HEK293 (cell line): ENCODE measurements around the gene CEP68.
A peak's percentile ranks its signal among the peaks of the same experiment; 100 is the strongest.

Source experiments
- CTCF ChIA-PET: fragments of 350-600 bp; formaldehyde crosslinking; extraction: SDS; loops from one replicate; lab custom pipeline; 2021; ENCODE audit warnings: antibody characterized with exemption; lab: Yijun Ruan, JAX
- POLR2A ChIA-PET: fragments of 300-600 bp; formaldehyde crosslinking; extraction: SDS; loops from one replicate; lab custom pipeline; 2020; ENCODE audit warnings: antibody characterized with exemption, inconsistent platforms; lab: Yijun Ruan, JAX
- H3K27ac ChIP-seq: fragments of 200-500 bp; sonication (Bioruptor generic); 2 replicates; pipeline ENCODE4 v1.5.1; 2014; ENCODE audit warnings: low read depth, low read length, control low read depth, inconsistent platforms; ENCODE audit errors: extremely low read depth
- H3K36me3 ChIP-seq, 2 experiments: fragments of 200-500 bp in 1 of 2; sonication (Bioruptor generic) in 1 of 2; 1 replicate in 1 of 2; 2 replicates in 1 of 2; pipeline ENCODE4 v1.5.1; 2014 to 2017; ENCODE audit warnings: inconsistent platforms in 2 of 2, low read length in 2 of 2; ENCODE audit not compliant: control insufficient read depth in 2 of 2, insufficient read depth in 1 of 2
- H3K4me1 ChIP-seq: fragments of 200-500 bp; sonication (Bioruptor generic); 2 replicates; pipeline ENCODE4 v1.5.1; 2014; ENCODE audit warnings: mild to moderate bottlenecking, low read length, inconsistent platforms; ENCODE audit not compliant: control insufficient read depth, insufficient read depth
- H3K4me3 ChIP-seq: 2 replicates; pipeline ENCODE4 v1.5.1; 2011; ENCODE audit warnings: low read depth, mild to moderate bottlenecking, control low read depth, low read length, moderate library complexity
- H3K9me3 ChIP-seq: fragments of 200-500 bp; sonication (Bioruptor generic); 2 replicates; pipeline ENCODE4 v1.5.1; 2014; ENCODE audit warnings: low read depth, low read length, inconsistent platforms; ENCODE audit not compliant: control insufficient read depth, insufficient read depth
- BCL6B ChIP-seq: fragments of 450-650 bp; formaldehyde crosslinking; IDR thresholded peaks from 2 replicates; pipeline ENCODE4 v1.5.1; 2017; ENCODE audit warnings: missing biosample characterization, missing genetic modification characterization
- EGR2 ChIP-seq: fragments of 450-650 bp; formaldehyde crosslinking; IDR thresholded peaks from 2 replicates; pipeline ENCODE4 v1.5.1; 2016; ENCODE audit warnings: low read depth, missing biosample characterization, missing genetic modification characterization
- FEZF1 ChIP-seq: fragments of 450-650 bp; formaldehyde crosslinking; IDR thresholded peaks from 2 replicates; pipeline ENCODE4 v1.5.1; 2016; ENCODE audit warnings: missing biosample characterization, missing genetic modification characterization
- GLIS2 ChIP-seq: fragments of 450-650 bp; formaldehyde crosslinking; IDR thresholded peaks from 2 replicates; pipeline ENCODE4 v1.5.1; 2016; ENCODE audit warnings: missing biosample characterization, missing genetic modification characterization
- HOXC10 ChIP-seq: sonication (generic); formaldehyde crosslinking; IDR thresholded peaks from 2 replicates; pipeline ENCODE4 v1.8.1; 2023; ENCODE audit warnings: mild to moderate bottlenecking, missing genetic modification reagents
- KLF16 ChIP-seq: fragments of 450-650 bp; formaldehyde crosslinking; IDR thresholded peaks from 2 replicates; pipeline ENCODE4 v1.5.1; 2017; ENCODE audit warnings: missing biosample characterization, missing genetic modification characterization
- RBAK ChIP-seq: fragments of 450-650 bp; formaldehyde crosslinking; IDR thresholded peaks from 2 replicates; pipeline ENCODE4 v1.5.1; 2016; ENCODE audit warnings: missing biosample characterization, missing genetic modification characterization
- ZBTB8A ChIP-seq: fragments of 450-650 bp; formaldehyde crosslinking; IDR thresholded peaks from 2 replicates; pipeline ENCODE4 v1.5.1; 2016; ENCODE audit warnings: missing biosample characterization, missing genetic modification characterization
- ZFHX2 ChIP-seq: fragments of 450-650 bp; formaldehyde crosslinking; conservative IDR thresholded peaks from 2 replicates; pipeline ENCODE4 v1.5.1; 2016; ENCODE audit warnings: missing biosample characterization, missing genetic modification characterization
- ZFP3 ChIP-seq: fragments of 450-650 bp; formaldehyde crosslinking; IDR thresholded peaks from 2 replicates; pipeline ENCODE4 v1.5.1; 2016; ENCODE audit warnings: low read depth, missing biosample characterization, missing genetic modification characterization
- ZIC2 ChIP-seq: fragments of 450-650 bp; formaldehyde crosslinking; IDR thresholded peaks from 2 replicates; pipeline ENCODE4 v1.5.1; 2016; ENCODE audit warnings: missing biosample characterization, missing genetic modification characterization
- ZNF155 ChIP-seq: fragments of 450-650 bp; formaldehyde crosslinking; IDR thresholded peaks from 2 replicates; pipeline ENCODE4 v1.5.1; 2016; ENCODE audit warnings: missing biosample characterization, missing genetic modification characterization
- ZNF211 ChIP-seq: fragments of 450-650 bp; formaldehyde crosslinking; IDR thresholded peaks from 2 replicates; pipeline ENCODE4 v1.5.1; 2016; ENCODE audit warnings: low read depth, missing biosample characterization, missing genetic modification characterization
- ZNF302 ChIP-seq: fragments of 450-650 bp; formaldehyde crosslinking; IDR thresholded peaks from 2 replicates; pipeline ENCODE4 v1.5.1; 2016; ENCODE audit warnings: missing biosample characterization, missing genetic modification characterization, low read depth
- ZNF350 ChIP-seq: fragments of 450-650 bp; formaldehyde crosslinking; IDR thresholded peaks from 2 replicates; pipeline ENCODE4 v1.5.0; 2017; ENCODE audit warnings: missing biosample characterization, mild to moderate bottlenecking, missing genetic modification characterization
- ZNF501 ChIP-seq: fragments of 450-650 bp; formaldehyde crosslinking; IDR thresholded peaks from 2 replicates; pipeline ENCODE4 v1.5.1; 2016; ENCODE audit warnings: missing biosample characterization, missing genetic modification characterization
- ZNF544 ChIP-seq: fragments of 450-650 bp; formaldehyde crosslinking; IDR thresholded peaks from 2 replicates; pipeline ENCODE4 v1.5.0; 2017; ENCODE audit warnings: missing biosample characterization, missing genetic modification characterization
- ZNF558 ChIP-seq: fragments of 450-650 bp; formaldehyde crosslinking; IDR thresholded peaks from 2 replicates; pipeline ENCODE4 v1.5.1; 2016; ENCODE audit warnings: missing biosample characterization, missing genetic modification characterization
- ZNF560 ChIP-seq: fragments of 450-650 bp; formaldehyde crosslinking; IDR thresholded peaks from 2 replicates; pipeline ENCODE4 v1.5.1; 2017; ENCODE audit warnings: missing biosample characterization, missing genetic modification characterization, borderline replicate concordance
- ZNF561 ChIP-seq: fragments of 450-650 bp; IDR thresholded peaks from 2 replicates; pipeline ENCODE4 v1.5.1; 2018; ENCODE audit warnings: missing biosample characterization, missing genetic modification characterization, borderline replicate concordance
- ZNF639 ChIP-seq: fragments of 450-650 bp; formaldehyde crosslinking; IDR thresholded peaks from 2 replicates; pipeline ENCODE4 v1.5.1; 2016; ENCODE audit warnings: missing biosample characterization, missing genetic modification characterization
- ZNF660 ChIP-seq: fragments of 450-650 bp; IDR thresholded peaks from 2 replicates; pipeline ENCODE4 v1.5.1; 2018; ENCODE audit warnings: missing biosample characterization, mild to moderate bottlenecking, missing genetic modification characterization
- ZNF664 ChIP-seq: fragments of 450-650 bp; formaldehyde crosslinking; IDR thresholded peaks from 2 replicates; pipeline ENCODE4 v1.5.1; 2016; ENCODE audit warnings: missing biosample characterization, missing genetic modification characterization
- ZNF837 ChIP-seq: fragments of 450-650 bp; formaldehyde crosslinking; IDR thresholded peaks from 2 replicates; pipeline ENCODE4 v1.5.1; 2016; ENCODE audit warnings: missing biosample characterization, missing genetic modification characterization
- ZSCAN30 ChIP-seq: fragments of 450-650 bp; IDR thresholded peaks from 2 replicates; pipeline ENCODE4 v1.5.1; 2018; ENCODE audit warnings: missing biosample characterization, mild to moderate bottlenecking, missing genetic modification characterization, moderate library complexity
- ZSCAN5A ChIP-seq: fragments of 450-650 bp; formaldehyde crosslinking; IDR thresholded peaks from 2 replicates; pipeline ENCODE4 v1.5.1; 2016; ENCODE audit warnings: missing biosample characterization, missing genetic modification characterization

The CEP68 gene

GRCh38 chr2:65061910-65062339 is 5.7 kb downstream of the CEP68 start:
- peaks cover 8% of the 10 kb centered on the region; the same call in 1 of the 2 replicates for H3K4me1 ChIP-seq
- POLR2A ChIA-PET: interaction anchor here (1.4 kb wide), 1 partner anchor 166 kb away, joined by 3 read pairs; the partner anchor contains the start of gene ACTR2
- CTCF ChIA-PET: interaction anchor here (0.5 to 1.0 kb wide), 3 partner anchors 81 to 144 kb away, joined by 3 to 5 read pairs (median 4); no protein-coding TSS in a partner anchor
- peaks cover 0 to 2% of the 10 kb centered on the region in 2 experiments; a peak in 1 of 3 replicates for H3K36me3 ChIP-seq
- TF ChIP-seq ZNF664 (tag by site-specific recombination): no peak
- TF ChIP-seq ZNF155 (tag by site-specific recombination): no peak
- no peak for TF ChIP-seq BCL6B (tag by site-specific recombination)
- no peak for TF ChIP-seq GLIS2 (tag by site-specific recombination)
- TF ChIP-seq RBAK (tag by site-specific recombination): no peak
- TF ChIP-seq HOXC10 (CRISPR knock-in tag): no peak
- TF ChIP-seq KLF16 (tag by site-specific recombination): no peak
- TF ChIP-seq ZNF501 (tag by site-specific recombination): no peak
- no peak for TF ChIP-seq ZNF544
- TF ChIP-seq ZIC2 (tag by site-specific recombination): no peak
- TF ChIP-seq ZBTB8A: no peak
- no peak for TF ChIP-seq ZFP3
- TF ChIP-seq ZNF350: no peak
- no peak for TF ChIP-seq ZSCAN30
- no peak for TF ChIP-seq ZNF302 (tag by site-specific recombination)
- no peak for TF ChIP-seq ZNF558 (tag by site-specific recombination)
- TF ChIP-seq ZSCAN5A (tag by site-specific recombination): no peak
- H3K4me3 ChIP-seq: no peak overlapping the region
- no peaks in the 10 kb centered on the region for H3K9me3 ChIP-seq
- no peak overlapping the region for H3K27ac ChIP-seq

GRCh38 chr2:65062843-65063825 is 6.9 kb downstream of the CEP68 start:
- Histone ChIP-seq H3K27ac (no peak overlapping the region), H3K4me1 (0 out of 2 replicates have a peak, but pooled peaks cover 4% of the 10 kb centered on the region)

More at GRCh38 chr2:65062843-65063825, 6.9 kb downstream of the CEP68 start:
- CTCF ChIA-PET: interaction anchor here (0.6 to 1.7 kb wide), 5 partner anchors 32 to 145 kb away, joined by 3 to 5 read pairs (median 5); no protein-coding TSS in a partner anchor
- Histone ChIP-seq H3K36me3 (peaks cover 0 to 2% of the 10 kb centered on the region in 2 experiments; a peak in 1 of 3 replicates), H3K9me3 (no peaks in the 10 kb centered on the region)
- no peak for TF ChIP-seq FEZF1 (tag by site-specific recombination)
- TF ChIP-seq ZNF837: no peak
- TF ChIP-seq ZNF155 (tag by site-specific recombination): no peak
- TF ChIP-seq EGR2 (tag by site-specific recombination): peak; percentile 58
- no peak for TF ChIP-seq ZNF660
- TF ChIP-seq ZFHX2 (tag by site-specific recombination): peak; percentile 75
- no peak for TF ChIP-seq ZNF639 (tag by site-specific recombination)
- no peak for TF ChIP-seq ZNF560 (tag by site-specific recombination)
- no peak for TF ChIP-seq ZNF211 (tag by site-specific recombination)
- no peak for TF ChIP-seq ZNF561 (tag by site-specific recombination)
- TF ChIP-seq, all 188 proteins: peak for 2
- POLR2A ChIA-PET: no interaction called here
- H3K4me3 ChIP-seq: no peak overlapping the region
